Liver (tissue), 3 donors: ENCODE measurements around the gene TMIGD3.

Experiments
- ATF3 ChIP-seq: IDR thresholded peaks from 2 replicates; pipeline ENCODE4 v1.6.1; 2016; ENCODE audit warnings: antibody characterized with exemption
- CTCF ChIP-seq: fragments of 150-350 bp; IDR thresholded peaks from 2 replicates; pipeline ENCODE4 v1.5.1; 2017; ENCODE audit warnings: improper control_type of control experiment, low read depth, low read length; ENCODE audit not compliant: missing input control
- GABPA ChIP-seq, 2 donors: IDR thresholded peaks in 1 of 2; conservative IDR thresholded peaks in 1 of 2; 2 replicates each; pipeline ENCODE4 v1.6.1; 2016; ENCODE audit warnings: antibody characterized with exemption in 2 of 2, mild to moderate bottlenecking in 1 of 2, moderate library complexity in 1 of 2
- MAX ChIP-seq: IDR thresholded peaks from 2 replicates; pipeline ENCODE4 v1.6.1; 2016; ENCODE audit warnings: antibody characterized with exemption
- SP1 ChIP-seq: IDR thresholded peaks from 2 replicates; pipeline ENCODE4 v1.6.1; 2018; ENCODE audit warnings: antibody characterized with exemption, mild to moderate bottlenecking
- donor health status: healthy.
- donor health status: healthy.

GRCh38 chr1:111552587-111552986 is 49.2 kb upstream of the TMIGD3 start:
- TF ChIP-seq GABPA (IDR thresholded peaks at IDR 0.05 in 1 of 2, conservative IDR thresholded peaks at IDR 0.05 in 1 of 2) (no peak), CTCF (no peak), MAX (no peak), SP1 (no peak), ATF3 (no peak)
